Progenitor cell of endocrine pancreas (in vitro differentiated cells): Measurements from ENCODE around the gene SRPRA. TPM values are rescaled to one million over a fixed set of nuclear protein-coding genes. Genes with fewer than 3 reads are reported as not detected.
A peak's percentile ranks its signal among the peaks of the same experiment; 100 is the strongest.

ENCODE experiments used
- DNase-seq: peaks from one replicate; pipeline ENCODE4 v3.0.0; 2021; ENCODE audit warnings: low spot score; ENCODE audit not compliant: unreplicated experiment
- H3K27ac Mint-ChIP-seq: 2 replicates; pipeline ENCODE4 v1.8.0; 2021; ENCODE audit warnings: mild to moderate bottlenecking, moderate library complexity, mixed read lengths
- H3K27me3 Mint-ChIP-seq: 2 replicates; pipeline ENCODE4 v1.8.0; 2021; ENCODE audit warnings: mixed read lengths
- H3K36me3 Mint-ChIP-seq: 2 replicates; pipeline ENCODE4 v1.8.0; 2022; ENCODE audit warnings: mixed read lengths; ENCODE audit not compliant: insufficient read depth
- H3K4me1 Mint-ChIP-seq: 2 replicates; pipeline ENCODE4 v1.8.0; 2021; ENCODE audit warnings: low read depth, mixed read lengths
- H3K4me3 Mint-ChIP-seq: 2 replicates; pipeline ENCODE4 v1.8.0; 2021; ENCODE audit warnings: low read depth, mild to moderate bottlenecking, moderate library complexity, mixed read lengths
- H3K9me3 Mint-ChIP-seq: 2 replicates; pipeline ENCODE4 v1.8.0; 2021; ENCODE audit warnings: low read depth, mixed read lengths
- CTCF ChIP-seq: fragments of 200-600 bp; sonication (generic); IDR thresholded peaks from one replicate; pipeline ENCODE4 v1.5.0; 2021; ENCODE audit warnings: antibody characterized with exemption, mild to moderate bottlenecking; ENCODE audit not compliant: unreplicated experiment
- total RNA-seq: library from RNA; stranded (reverse); gene quantifications from 2 replicates; pipeline ENCODE4 v1.2.1, GENCODE V29; 2021

The SRPRA gene
- total RNA-seq, 1 donor from 2014 or later, result 79.2 TPM

- Mint-ChIP-seq H3K27ac (no peak overlapping the region), H3K4me1 (peaks cover 34% of the 10 kb centered on the region), H3K4me3 (no peak overlapping the region), H3K36me3 (peaks cover 11% of the 10 kb centered on the region), H3K9me3 (no peaks in the 10 kb centered on the region), H3K27me3 (no peaks in the 10 kb centered on the region)
- TF ChIP-seq CTCF, result no peak
- no peak for DNase-seq
Measured at GRCh38 chr11:126279191-126279590, 10.5 kb upstream of the SRPRA start.

GRCh38 chr11:126277780-126278179 lies 9.1 kb upstream of the SRPRA start:
- Mint-ChIP-seq H3K27me3 (no peaks in the 10 kb centered on the region), H3K27ac (peak overlapping the region; percentile 62), H3K9me3 (no peaks in the 10 kb centered on the region), H3K36me3 (peaks cover 11% of the 10 kb centered on the region), H3K4me1 (peaks cover 29% of the 10 kb centered on the region), H3K4me3 (peak overlapping the region; percentile 22)
- peak; percentile 24 for DNase-seq
- TF ChIP-seq CTCF, result no peak

- peaks cover 11% of the 10 kb centered on the region for H3K36me3 Mint-ChIP-seq
- no peak for TF ChIP-seq CTCF
- peaks cover 26% of the 10 kb centered on the region for H3K4me1 Mint-ChIP-seq
- no peaks in the 10 kb centered on the region for H3K9me3 Mint-ChIP-seq
- H3K27ac Mint-ChIP-seq, result peak overlapping the region; percentile 48
- H3K27me3 Mint-ChIP-seq, result no peaks in the 10 kb centered on the region
- DNase-seq, result no peak
- H3K4me3 Mint-ChIP-seq, result no peak overlapping the region
Measured at GRCh38 chr11:126277322-126277721, 8.6 kb upstream of the SRPRA start.

- DNase-seq, result no peak
- peaks cover 19% of the 10 kb centered on the region for H3K4me1 Mint-ChIP-seq
- no peaks in the 10 kb centered on the region for H3K27me3 Mint-ChIP-seq
- TF ChIP-seq CTCF, result no peak
- H3K9me3 Mint-ChIP-seq, result no peaks in the 10 kb centered on the region
- H3K4me3 Mint-ChIP-seq, result peak overlapping the region; percentile 96
- H3K27ac Mint-ChIP-seq, result peak overlapping the region; percentile 99
- H3K36me3 Mint-ChIP-seq, result peaks cover 21% of the 10 kb centered on the region
Measured at GRCh38 chr11:126268361-126268707, 361 bp downstream of the SRPRA start.

- peaks cover 25% of the 10 kb centered on the region for H3K36me3 Mint-ChIP-seq
- no peak for DNase-seq
- TF ChIP-seq CTCF, result no peak
Measured at GRCh38 chr11:126267650-126268049, 1.0 kb downstream of the SRPRA start.

More at GRCh38 chr11:126267650-126268049, 1.0 kb downstream of the SRPRA start:
- Mint-ChIP-seq H3K4me1 (peaks cover 19% of the 10 kb centered on the region), H3K27ac (peak overlapping the region; percentile 99), H3K4me3 (peak overlapping the region; percentile 96), H3K9me3 (no peaks in the 10 kb centered on the region), H3K27me3 (no peaks in the 10 kb centered on the region)
